ENCODE results near the gene TP53I13. TPM values are rescaled to one million over a fixed set of nuclear protein-coding genes. Genes with fewer than 3 reads are reported as not detected.

TP53I13 gene
- total RNA-seq, 6 experiments from 2014 or later = 31.3 to 36.6 (median 35.3) TPM

- TF ChIP-seq CTCF (IDR thresholded peaks at IDR 0.05) = no peak
- no peak for DNase-seq
- no peak overlapping the region for H3K4me3 Mint-ChIP-seq
- H3K27ac Mint-ChIP-seq = no peak overlapping the region
- H3K36me3 Mint-ChIP-seq (ENCODE audit: low read depth) = no peaks in the 10 kb centered on the region
- no peaks in the 10 kb centered on the region for H3K9me3 Mint-ChIP-seq
- no peaks in the 10 kb centered on the region for H3K4me1 Mint-ChIP-seq (ENCODE audit: low read depth)
- peaks cover 5% of the 10 kb centered on the region; the same call in 1 of the 2 replicates for H3K27me3 Mint-ChIP-seq (ENCODE audit: insufficient read depth)
Observed at GRCh38 chr17:29608986-29609385, 40.5 kb downstream of the TP53I13 start.

GRCh38 chr17:29610395-29610794, 41.9 kb downstream of the TP53I13 start:
- no peak for TF ChIP-seq CTCF (IDR thresholded peaks at IDR 0.05)
- DNase-seq = no peak
- Mint-ChIP-seq H3K27ac (no peak overlapping the region), H3K4me1 (ENCODE audit: low read depth) (peaks cover 9% of the 10 kb centered on the region), H3K27me3 (ENCODE audit: insufficient read depth) (peaks cover 5% of the 10 kb centered on the region; the same call in 1 of the 2 replicates), H3K9me3 (no peaks in the 10 kb centered on the region), H3K4me3 (no peak overlapping the region), H3K36me3 (ENCODE audit: low read depth) (no peaks in the 10 kb centered on the region)

DNA sequence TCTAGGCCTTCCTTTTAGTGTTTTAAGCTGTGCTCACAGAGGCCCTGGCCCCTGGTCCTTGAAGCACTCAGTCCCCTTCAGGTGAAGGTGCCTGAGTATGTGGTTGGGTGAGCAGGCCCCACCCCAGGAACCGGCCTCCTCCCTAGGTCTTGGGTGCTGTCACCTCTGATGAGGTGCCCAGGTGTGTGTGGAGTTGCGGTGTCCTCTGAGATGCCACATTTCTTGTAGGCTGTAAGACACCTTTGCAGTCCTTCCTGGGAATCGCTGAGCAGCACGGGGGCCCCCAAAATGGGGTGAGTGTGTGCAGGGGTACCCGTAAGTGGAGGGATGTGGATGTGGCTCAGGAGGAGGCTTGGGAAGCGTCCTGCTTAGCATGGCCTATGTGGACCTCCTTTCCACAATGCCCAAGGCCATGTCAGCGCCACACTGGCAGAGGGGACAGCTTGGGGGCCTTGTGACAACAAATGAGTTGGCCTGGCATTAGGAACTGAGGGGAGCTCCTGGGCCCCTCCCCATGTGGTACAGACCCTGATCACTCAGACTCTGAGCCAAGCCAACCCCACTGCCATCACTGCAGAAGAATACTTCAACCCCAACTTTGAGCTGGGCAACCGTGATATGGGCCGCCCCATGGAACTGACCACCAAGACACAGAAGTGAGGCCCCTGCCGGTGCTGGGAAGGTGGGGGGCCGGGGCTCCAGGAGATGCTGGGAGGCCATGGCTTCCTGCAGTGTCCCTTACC, 43.0 kb downstream of the TP53I13 start:
- Mint-ChIP-seq H3K9me3 (no peaks in the 10 kb centered on the region), H3K27me3 (ENCODE audit: insufficient read depth) (peaks cover 7% of the 10 kb centered on the region; the same call in 1 of the 2 replicates), H3K36me3 (ENCODE audit: low read depth) (no peaks in the 10 kb centered on the region), H3K4me3 (no peak overlapping the region), H3K27ac (no peak overlapping the region), H3K4me1 (ENCODE audit: low read depth) (peaks cover 15% of the 10 kb centered on the region)
- TF ChIP-seq CTCF (IDR thresholded peaks at IDR 0.05) = no peak
- DNase-seq = no peak

GRCh38 chr17:29612094-29612403, 43.5 kb downstream of the TP53I13 start:
- H3K27me3 Mint-ChIP-seq (ENCODE audit: insufficient read depth) = peaks cover 6% of the 10 kb centered on the region; the same call in 1 of the 2 replicates
- peaks cover 19% of the 10 kb centered on the region for H3K4me1 Mint-ChIP-seq (ENCODE audit: low read depth)
- H3K27ac Mint-ChIP-seq = no peak overlapping the region
- no peak for DNase-seq
- H3K4me3 Mint-ChIP-seq = no peak overlapping the region
- no peaks in the 10 kb centered on the region for H3K9me3 Mint-ChIP-seq
- no peaks in the 10 kb centered on the region for H3K36me3 Mint-ChIP-seq (ENCODE audit: low read depth)
- no peak for TF ChIP-seq CTCF (IDR thresholded peaks at IDR 0.05)

DNA sequence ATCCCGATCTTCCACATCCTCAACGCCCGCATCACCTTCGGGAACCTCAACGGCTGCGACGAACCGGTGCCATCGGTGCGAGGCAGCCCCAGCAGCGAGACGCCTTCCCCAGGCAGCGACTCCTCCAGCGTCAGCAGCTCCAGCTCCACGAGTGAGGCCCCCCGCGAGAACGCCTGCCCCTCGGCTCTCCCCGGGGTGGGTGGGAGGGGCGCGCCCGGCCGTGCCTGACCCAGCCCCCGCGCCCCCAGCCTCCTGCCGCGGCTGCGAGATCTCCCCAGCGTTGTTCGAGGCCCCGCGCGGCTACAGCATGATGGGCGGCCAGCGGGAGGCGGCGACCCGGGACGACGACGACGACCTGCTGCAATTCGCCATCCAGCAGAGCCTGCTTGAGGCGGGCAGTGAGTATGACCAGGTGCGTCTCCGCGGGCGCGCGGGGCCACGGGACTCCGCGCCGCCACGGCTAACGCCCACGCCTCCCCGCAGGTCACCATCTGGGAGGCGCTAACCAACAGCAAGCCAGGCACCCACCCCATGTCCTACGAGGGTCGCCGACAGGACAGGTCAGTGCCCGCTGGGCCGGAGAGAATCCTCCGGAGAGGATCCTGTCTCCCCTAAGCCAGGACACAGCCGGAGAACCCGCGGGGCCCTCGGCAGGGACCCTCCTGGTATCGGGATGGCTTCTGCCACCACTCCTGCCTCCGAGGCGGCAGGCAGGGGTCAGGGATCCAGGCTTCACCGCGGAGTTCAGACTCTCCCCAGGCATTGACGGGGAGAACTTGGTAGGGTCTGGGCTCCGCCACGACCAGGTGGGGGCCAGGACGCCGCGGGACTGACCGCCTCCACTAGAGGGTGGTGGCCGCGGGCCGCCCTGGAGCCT, 44.1 kb downstream of the TP53I13 start:
- Mint-ChIP-seq H3K27ac (no peak overlapping the region), H3K27me3 (ENCODE audit: insufficient read depth) (peaks cover 5% of the 10 kb centered on the region; the same call in 1 of the 2 replicates), H3K4me1 (ENCODE audit: low read depth) (peaks cover 25% of the 10 kb centered on the region), H3K9me3 (no peaks in the 10 kb centered on the region), H3K4me3 (no peak overlapping the region), H3K36me3 (ENCODE audit: low read depth) (no peaks in the 10 kb centered on the region)
- DNase-seq = no peak
- no peak for TF ChIP-seq CTCF (IDR thresholded peaks at IDR 0.05)
